Liver (tissue), 3 donors: ENCODE results near the gene CADPS.

Experiments
- FOXA1 ChIP-seq: IDR thresholded peaks from 2 replicates; pipeline ENCODE4 v1.6.1; 2016; ENCODE audit warnings: antibody characterized with exemption
- GABPA ChIP-seq, 2 donors: IDR thresholded peaks in 1 of 2; conservative IDR thresholded peaks in 1 of 2; 2 replicates each; pipeline ENCODE4 v1.6.1; 2016; ENCODE audit warnings: antibody characterized with exemption in 2 of 2, mild to moderate bottlenecking in 1 of 2, moderate library complexity in 1 of 2
- JUND ChIP-seq, 2 donors: IDR thresholded peaks; 2 replicates each; pipeline ENCODE4 v1.6.1; 2016; ENCODE audit warnings: antibody characterized with exemption in 2 of 2
- RAD21 ChIP-seq, 2 donors: IDR thresholded peaks; 2 replicates each; pipeline ENCODE4 v1.6.1; 2016; ENCODE audit warnings: antibody characterized with exemption in 2 of 2, mild to moderate bottlenecking in 2 of 2
- SP1 ChIP-seq: IDR thresholded peaks from 2 replicates; pipeline ENCODE4 v1.6.1; 2018; ENCODE audit warnings: antibody characterized with exemption, mild to moderate bottlenecking
- TAF1 ChIP-seq: conservative IDR thresholded peaks from 2 replicates; pipeline ENCODE4 v1.6.1; 2016; ENCODE audit warnings: antibody characterized with exemption, mild to moderate bottlenecking
- YY1 ChIP-seq: IDR thresholded peaks from 2 replicates; pipeline ENCODE4 v1.6.1; 2016; ENCODE audit warnings: antibody characterized with exemption, mild to moderate bottlenecking
- TF ChIP-seq, protein P1 (sequence below): fragments of 150-350 bp; IDR thresholded peaks from 2 replicates; pipeline ENCODE4 v1.5.1; 2017; ENCODE audit warnings: improper control_type of control experiment, low read depth, low read length; ENCODE audit not compliant: missing input control
- TF ChIP-seq, protein P2 (sequence below): IDR thresholded peaks from 2 replicates; pipeline ENCODE4 v1.6.1; 2016; ENCODE audit warnings: antibody characterized with exemption
- TF ChIP-seq, protein P3 (sequence below): IDR thresholded peaks from 2 replicates; pipeline ENCODE4 v1.6.1; 2016; ENCODE audit warnings: antibody characterized with exemption
- donor health status: healthy.
- donor health status: healthy.

DNA sequence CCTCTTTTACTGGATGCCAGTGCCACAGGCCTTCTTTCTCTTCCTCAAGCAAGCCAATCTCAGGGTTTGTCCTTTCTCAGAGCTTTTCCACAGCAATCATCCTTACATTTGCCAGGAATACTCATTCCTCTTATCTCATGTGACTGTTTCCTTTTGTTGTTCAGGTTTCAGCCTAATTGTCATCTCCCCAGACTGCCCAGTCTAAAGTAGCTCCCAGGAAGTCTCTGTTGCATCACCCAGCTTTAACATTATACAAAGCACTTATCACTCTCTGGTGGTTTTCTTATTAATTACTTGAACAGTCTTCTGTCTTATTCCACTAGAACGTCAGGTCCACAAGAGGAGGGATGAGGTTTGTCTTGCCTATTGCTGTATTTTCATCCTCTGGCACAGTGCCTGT is 65.8 kb downstream of the CADPS start:
- no peak for TF ChIP-seq YY1
- TF ChIP-seq SP1: no peak
- TF ChIP-seq, protein P1, sequence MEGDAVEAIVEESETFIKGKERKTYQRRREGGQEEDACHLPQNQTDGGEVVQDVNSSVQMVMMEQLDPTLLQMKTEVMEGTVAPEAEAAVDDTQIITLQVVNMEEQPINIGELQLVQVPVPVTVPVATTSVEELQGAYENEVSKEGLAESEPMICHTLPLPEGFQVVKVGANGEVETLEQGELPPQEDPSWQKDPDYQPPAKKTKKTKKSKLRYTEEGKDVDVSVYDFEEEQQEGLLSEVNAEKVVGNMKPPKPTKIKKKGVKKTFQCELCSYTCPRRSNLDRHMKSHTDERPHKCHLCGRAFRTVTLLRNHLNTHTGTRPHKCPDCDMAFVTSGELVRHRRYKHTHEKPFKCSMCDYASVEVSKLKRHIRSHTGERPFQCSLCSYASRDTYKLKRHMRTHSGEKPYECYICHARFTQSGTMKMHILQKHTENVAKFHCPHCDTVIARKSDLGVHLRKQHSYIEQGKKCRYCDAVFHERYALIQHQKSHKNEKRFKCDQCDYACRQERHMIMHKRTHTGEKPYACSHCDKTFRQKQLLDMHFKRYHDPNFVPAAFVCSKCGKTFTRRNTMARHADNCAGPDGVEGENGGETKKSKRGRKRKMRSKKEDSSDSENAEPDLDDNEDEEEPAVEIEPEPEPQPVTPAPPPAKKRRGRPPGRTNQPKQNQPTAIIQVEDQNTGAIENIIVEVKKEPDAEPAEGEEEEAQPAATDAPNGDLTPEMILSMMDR: no peak
- TF ChIP-seq, protein P2, sequence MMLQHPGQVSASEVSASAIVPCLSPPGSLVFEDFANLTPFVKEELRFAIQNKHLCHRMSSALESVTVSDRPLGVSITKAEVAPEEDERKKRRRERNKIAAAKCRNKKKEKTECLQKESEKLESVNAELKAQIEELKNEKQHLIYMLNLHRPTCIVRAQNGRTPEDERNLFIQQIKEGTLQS: no peak
- TF ChIP-seq RAD21 (IDR thresholded peaks at IDR 0.05): no peak
- TF ChIP-seq JUND (IDR thresholded peaks at IDR 0.05): no peak
- TF ChIP-seq, protein P3, sequence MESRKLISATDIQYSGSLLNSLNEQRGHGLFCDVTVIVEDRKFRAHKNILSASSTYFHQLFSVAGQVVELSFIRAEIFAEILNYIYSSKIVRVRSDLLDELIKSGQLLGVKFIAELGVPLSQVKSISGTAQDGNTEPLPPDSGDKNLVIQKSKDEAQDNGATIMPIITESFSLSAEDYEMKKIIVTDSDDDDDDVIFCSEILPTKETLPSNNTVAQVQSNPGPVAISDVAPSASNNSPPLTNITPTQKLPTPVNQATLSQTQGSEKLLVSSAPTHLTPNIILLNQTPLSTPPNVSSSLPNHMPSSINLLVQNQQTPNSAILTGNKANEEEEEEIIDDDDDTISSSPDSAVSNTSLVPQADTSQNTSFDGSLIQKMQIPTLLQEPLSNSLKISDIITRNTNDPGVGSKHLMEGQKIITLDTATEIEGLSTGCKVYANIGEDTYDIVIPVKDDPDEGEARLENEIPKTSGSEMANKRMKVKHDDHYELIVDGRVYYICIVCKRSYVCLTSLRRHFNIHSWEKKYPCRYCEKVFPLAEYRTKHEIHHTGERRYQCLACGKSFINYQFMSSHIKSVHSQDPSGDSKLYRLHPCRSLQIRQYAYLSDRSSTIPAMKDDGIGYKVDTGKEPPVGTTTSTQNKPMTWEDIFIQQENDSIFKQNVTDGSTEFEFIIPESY: no peak
- TF ChIP-seq FOXA1: no peak
- TF ChIP-seq GABPA (IDR thresholded peaks at IDR 0.05 in 1 of 2, conservative IDR thresholded peaks at IDR 0.05 in 1 of 2): no peak
- no peak for TF ChIP-seq TAF1
